ENCODE data around the gene GNAO1.
"Not testable (repeated sequence)": the region's sequence is repeated elsewhere in the genome, so short reads cannot be mapped to it uniquely, and the experiment has no call there.

GNAO1 gene

DNA sequence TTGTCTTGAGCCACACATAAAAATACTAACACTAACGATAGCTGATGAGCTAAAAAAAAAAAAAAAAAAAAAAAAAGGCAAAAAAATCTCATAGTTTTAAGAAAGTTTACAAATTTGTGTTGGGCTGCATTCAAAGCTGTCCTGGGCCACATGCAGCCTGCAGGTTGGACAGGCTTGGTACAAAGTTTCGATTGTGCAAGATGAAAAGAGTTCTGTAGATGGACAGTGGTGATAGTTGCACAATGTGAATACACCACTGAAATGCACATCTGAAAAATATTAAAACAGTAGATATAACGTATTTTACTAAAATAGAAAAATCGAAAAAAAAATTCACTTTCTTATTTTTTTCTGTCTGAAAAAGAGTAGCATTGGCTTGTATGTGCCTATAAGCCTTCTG, 191.2 kb downstream of the GNAO1 start:
- no peak for DNase-seq (ENCODE audit: low read depth in 4 of 4, low spot score in 1 of 4)

GRCh38 chr16:56382901-56383355, 191.6 kb downstream of the GNAO1 start:
- DNase-seq (ENCODE audit: low read depth in 4 of 4, low spot score in 1 of 4): no peak

- no peak for DNase-seq (ENCODE audit: low read depth in 4 of 4, low spot score in 1 of 4)
These were observed 192.9 kb downstream of the GNAO1 start for GRCh38 chr16:56384074-56384721.

- DNase-seq (ENCODE audit: low read depth in 4 of 4, low spot score in 1 of 4): no peak
These were observed 196.1 kb downstream of the GNAO1 start for GRCh38 chr16:56387396-56387795.

DNA sequence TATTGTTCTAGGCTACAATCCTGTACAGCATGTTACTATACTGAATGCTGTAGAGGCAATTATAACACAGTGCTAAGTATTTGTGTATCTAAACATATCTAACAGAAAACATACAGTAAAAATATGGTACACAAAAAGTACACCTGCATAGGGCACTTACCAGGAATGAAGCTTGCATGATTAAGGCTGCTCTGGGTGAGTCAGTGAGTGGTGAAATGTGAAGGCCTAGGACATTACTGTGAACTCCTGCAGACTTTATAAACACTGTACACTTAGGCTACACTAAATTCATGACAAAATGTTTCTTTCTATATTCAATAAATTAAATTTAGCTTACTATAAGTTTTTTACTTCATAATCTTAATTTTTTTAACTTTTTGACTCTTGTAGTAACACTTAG, 196.9 kb downstream of the GNAO1 start:
- no peak for DNase-seq (ENCODE audit: low read depth in 4 of 4, low spot score in 1 of 4)

GRCh38 chr16:56389554-56389953, 198.3 kb downstream of the GNAO1 start:
- no peak for DNase-seq (ENCODE audit: low read depth in 4 of 4, low spot score in 1 of 4)

GRCh38 chr16:56396724-56397123, 205.4 kb downstream of the GNAO1 start:
- DNase-seq (ENCODE audit: low read depth in 4 of 4, low spot score in 1 of 4): not testable (repeated sequence)

DNA sequence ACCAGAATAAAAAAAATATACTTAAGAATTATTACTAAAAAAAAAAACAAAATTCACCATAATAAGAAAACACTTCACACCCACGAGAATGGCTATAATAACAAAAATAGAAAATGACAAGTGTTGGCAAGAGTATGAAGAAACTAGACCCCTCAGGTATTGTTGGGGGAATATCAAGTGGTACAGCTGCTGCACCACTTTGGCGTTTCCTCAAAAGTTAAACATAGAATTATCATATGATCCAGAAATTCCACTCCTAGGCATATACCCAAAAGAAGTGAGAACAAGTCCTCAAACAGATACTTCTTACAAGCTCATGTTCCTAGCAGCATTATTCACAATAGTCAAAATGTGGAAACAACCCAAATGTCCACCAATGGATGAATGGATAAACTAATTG, 207.8 kb downstream of the GNAO1 start:
- DNase-seq (ENCODE audit: low read depth in 4 of 4, low spot score in 1 of 4): no peak

DNA sequence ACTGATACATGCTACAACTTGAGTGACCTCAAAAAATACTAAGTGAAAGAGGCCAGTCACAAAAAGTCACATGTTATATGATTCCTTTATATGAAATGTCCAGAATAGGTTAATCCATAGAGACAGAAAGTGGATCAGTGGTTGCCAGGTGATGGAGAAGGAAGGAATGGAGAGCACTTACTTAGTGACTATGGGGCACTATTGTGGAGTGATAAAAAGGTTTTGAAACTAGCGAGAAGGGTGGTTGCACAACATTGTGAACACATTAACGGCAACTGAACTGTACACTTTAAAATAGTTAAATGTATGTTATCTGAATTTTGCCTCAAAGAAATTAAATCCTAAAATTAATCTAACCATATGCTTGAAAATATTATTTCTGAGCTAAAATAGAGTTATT, 208.2 kb downstream of the GNAO1 start:
- DNase-seq (ENCODE audit: low read depth in 4 of 4, low spot score in 1 of 4): no peak

DNA sequence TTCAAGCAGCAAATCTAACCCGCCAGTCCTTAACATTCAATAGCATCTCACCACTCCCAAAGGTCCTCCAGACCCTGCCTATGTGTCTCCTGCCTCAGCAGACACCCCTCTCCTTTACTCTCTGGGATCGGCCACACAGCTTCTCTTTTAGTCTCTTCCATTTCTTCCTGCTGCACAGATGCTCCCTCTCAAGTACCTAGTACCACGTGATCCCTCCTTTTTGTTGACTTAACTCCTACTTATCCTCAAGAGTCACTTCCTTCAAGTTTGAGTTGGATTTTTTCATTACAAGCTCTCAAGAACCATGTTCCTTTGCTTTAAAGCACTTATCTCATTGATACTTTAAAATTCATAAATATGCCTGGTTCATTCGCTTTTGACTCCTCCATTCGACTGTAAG, 209.2 kb downstream of the GNAO1 start:
- DNase-seq (ENCODE audit: low read depth in 4 of 4, low spot score in 1 of 4): no peak

DNA sequence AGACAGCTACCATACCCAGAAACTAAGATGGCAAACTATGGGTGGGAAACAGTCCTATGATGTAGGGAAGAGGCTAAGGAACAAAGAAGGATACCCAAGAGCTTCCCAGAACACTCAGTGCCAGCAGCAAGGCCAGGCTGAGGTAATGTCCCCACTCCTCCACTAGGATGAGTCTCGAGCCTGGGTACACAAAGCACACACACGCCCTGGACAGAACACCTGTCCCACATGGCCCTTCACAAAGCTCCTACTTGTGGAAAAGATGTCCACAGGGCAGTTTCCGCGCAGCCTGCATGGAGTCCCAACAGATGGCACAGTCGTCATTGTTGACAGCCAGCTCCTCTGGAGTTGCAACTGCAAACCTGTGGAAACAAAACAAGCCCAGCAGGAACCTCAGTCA, 210.2 kb downstream of the GNAO1 start:
- no peak for DNase-seq (ENCODE audit: low read depth in 4 of 4, low spot score in 1 of 4)

GRCh38 chr16:56405977-56406672, 214.8 kb downstream of the GNAO1 start:
- no peak for DNase-seq (ENCODE audit: low read depth in 4 of 4, low spot score in 1 of 4)

Measured in stimulated activated CD4-positive, alpha-beta T cell treated with anti-CD3 and anti-CD28 coated beads, Interleukin-1b, Interleukin-23, amount 100 ng/mL, for 24 hours (primary cell).